Vagina (tissue), 2 donors: ENCODE data around the gene GRIFIN. TPM values are rescaled to one million over a fixed set of nuclear protein-coding genes. Genes with fewer than 3 reads are reported as not detected.
A peak's percentile ranks its signal among the peaks of the same experiment; 100 is the strongest.

Experiments
- DNase-seq, 2 donors: peaks; one replicate each; pipeline ENCODE4 v3.0.0-alpha.2; 2017; ENCODE audit errors: extremely low spot score in 2 of 2
- H3K27ac ChIP-seq: fragments of 200-600 bp; sonication (generic); one replicate; pipeline ENCODE4 v1.5.1; 2019
- H3K27me3 ChIP-seq: fragments of 200-600 bp; sonication (generic); one replicate; pipeline ENCODE4 v1.5.1; 2019
- H3K36me3 ChIP-seq, 2 donors: fragments of 200-600 bp; sonication (generic); one replicate each; pipeline ENCODE4 v1.5.1; 2017 to 2019
- H3K4me1 ChIP-seq: fragments of 200-600 bp; sonication (generic); one replicate; pipeline ENCODE4 v1.5.1; 2019
- H3K4me3 ChIP-seq, 2 donors: fragments of 200-600 bp; sonication (generic); 1 replicate in 1 of 2; 2 replicates in 1 of 2; pipeline ENCODE4 v1.5.1; 2016 to 2019
- H3K9me3 ChIP-seq: fragments of 200-600 bp; sonication (generic); one replicate; pipeline ENCODE4 v1.5.1; 2019
- POLR2A ChIP-seq, 2 donors: fragments of 450-650 bp; IDR thresholded peaks; one replicate each; pipeline ENCODE4 v1.6.1; 2017; ENCODE audit warnings: antibody characterized with exemption in 2 of 2, mild to moderate bottlenecking in 2 of 2, moderate library complexity in 2 of 2
- POLR2AphosphoS5 ChIP-seq, 2 donors: sonication (generic); formaldehyde crosslinking; IDR thresholded peaks; one replicate each; pipeline ENCODE4 v1.9.0; 2017; ENCODE audit warnings: antibody characterized with exemption in 2 of 2, mild to moderate bottlenecking in 2 of 2, low read depth in 1 of 2; ENCODE audit not compliant: insufficient read depth in 1 of 2
- intact Hi-C: fragments of 100-400 bp; cut with DNase I; formaldehyde crosslinking; loops from one replicate; pipeline ENCODE4 v1.15.1; 2023
- total RNA-seq: library from RNA; depleted of rRNA; stranded (reverse); fragments of >200 nt; gene quantifications from one replicate; pipeline ENCODE4 v1.2.3, GENCODE V29; 2016
- TF ChIP-seq, protein P1 (sequence below), 3 experiments: fragments of 450-650 bp in 2 of 3; fragments of 200-600 bp in 1 of 3; sonication (generic) in 1 of 3; IDR thresholded peaks; one replicate each; pipeline ENCODE4 v1.5.1; 2017 to 2019; ENCODE audit warnings: antibody characterized with exemption in 3 of 3, mild to moderate bottlenecking in 2 of 3, moderate library complexity in 2 of 3

The GRIFIN gene
- total RNA-seq, 1 donor from 2014 or later: not detected

DNA sequence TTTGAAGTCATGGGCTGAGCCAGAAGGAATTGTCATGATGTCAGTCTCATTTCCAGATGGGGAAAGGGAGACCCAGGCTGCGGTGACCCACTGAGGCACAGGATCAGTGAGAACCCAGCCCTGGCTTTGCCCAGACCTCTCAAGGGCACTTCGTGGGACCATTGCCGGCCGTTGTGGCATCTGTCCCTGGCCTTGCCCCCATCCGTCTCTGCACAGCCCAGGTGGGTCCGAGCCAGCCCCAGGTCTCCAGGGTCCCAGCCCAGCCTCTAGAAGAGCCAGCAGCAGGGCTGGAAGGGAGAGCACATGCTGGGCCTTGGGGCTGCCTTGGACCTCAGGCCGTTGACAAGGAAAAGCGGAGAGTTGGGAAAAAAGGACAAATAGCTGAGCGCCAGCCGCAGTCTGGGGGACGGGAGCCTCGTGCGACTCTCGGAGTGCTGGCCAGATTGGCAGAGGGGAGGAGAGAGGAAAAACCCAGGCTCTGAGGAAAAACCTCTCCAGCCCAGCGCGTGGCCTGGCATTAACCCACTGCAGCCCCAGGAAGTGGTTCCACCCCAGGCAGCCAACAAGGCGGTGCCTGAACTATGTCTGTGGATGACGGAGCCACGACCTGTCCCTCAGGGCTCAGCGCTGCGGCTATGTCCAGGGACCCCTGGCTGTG lies 30.2 kb downstream of the GRIFIN start:
- H3K27me3 ChIP-seq: no peaks in the 10 kb centered on the region
- TF ChIP-seq, protein P1, sequence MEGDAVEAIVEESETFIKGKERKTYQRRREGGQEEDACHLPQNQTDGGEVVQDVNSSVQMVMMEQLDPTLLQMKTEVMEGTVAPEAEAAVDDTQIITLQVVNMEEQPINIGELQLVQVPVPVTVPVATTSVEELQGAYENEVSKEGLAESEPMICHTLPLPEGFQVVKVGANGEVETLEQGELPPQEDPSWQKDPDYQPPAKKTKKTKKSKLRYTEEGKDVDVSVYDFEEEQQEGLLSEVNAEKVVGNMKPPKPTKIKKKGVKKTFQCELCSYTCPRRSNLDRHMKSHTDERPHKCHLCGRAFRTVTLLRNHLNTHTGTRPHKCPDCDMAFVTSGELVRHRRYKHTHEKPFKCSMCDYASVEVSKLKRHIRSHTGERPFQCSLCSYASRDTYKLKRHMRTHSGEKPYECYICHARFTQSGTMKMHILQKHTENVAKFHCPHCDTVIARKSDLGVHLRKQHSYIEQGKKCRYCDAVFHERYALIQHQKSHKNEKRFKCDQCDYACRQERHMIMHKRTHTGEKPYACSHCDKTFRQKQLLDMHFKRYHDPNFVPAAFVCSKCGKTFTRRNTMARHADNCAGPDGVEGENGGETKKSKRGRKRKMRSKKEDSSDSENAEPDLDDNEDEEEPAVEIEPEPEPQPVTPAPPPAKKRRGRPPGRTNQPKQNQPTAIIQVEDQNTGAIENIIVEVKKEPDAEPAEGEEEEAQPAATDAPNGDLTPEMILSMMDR (IDR thresholded peaks at IDR 0.05): no peak
- TF ChIP-seq POLR2AphosphoS5 (IDR thresholded peaks at IDR 0.05; ENCODE audit: insufficient read depth in 1 of 2, low read depth in 1 of 2): no peak
- no peak overlapping the region for H3K4me3 ChIP-seq
- H3K36me3 ChIP-seq: no peaks in the 10 kb centered on the region
- peaks cover 20% of the 10 kb centered on the region for H3K4me1 ChIP-seq
- DNase-seq: no peak
- H3K9me3 ChIP-seq: no peaks in the 10 kb centered on the region
- intact Hi-C loops: no loop called here
- H3K27ac ChIP-seq: peak overlapping the region; percentile 76

GRCh38 chr7:2445047-2445446 lies 31.2 kb downstream of the GRIFIN start:
- TF ChIP-seq, protein P1 (IDR thresholded peaks at IDR 0.05): no peak
- no peak for TF ChIP-seq POLR2AphosphoS5 (IDR thresholded peaks at IDR 0.05; ENCODE audit: insufficient read depth in 1 of 2, low read depth in 1 of 2)
- no peak for TF ChIP-seq POLR2A (IDR thresholded peaks at IDR 0.05)
- H3K4me1 ChIP-seq: peaks cover 20% of the 10 kb centered on the region
- no peaks in the 10 kb centered on the region for H3K27me3 ChIP-seq
- intact Hi-C loops: no loop called here
- no peak for DNase-seq
- no peaks in the 10 kb centered on the region for H3K9me3 ChIP-seq
- peak overlapping the region; percentile 76 for H3K27ac ChIP-seq
- no peaks in the 10 kb centered on the region for H3K36me3 ChIP-seq
- H3K4me3 ChIP-seq: no peak overlapping the region

DNA sequence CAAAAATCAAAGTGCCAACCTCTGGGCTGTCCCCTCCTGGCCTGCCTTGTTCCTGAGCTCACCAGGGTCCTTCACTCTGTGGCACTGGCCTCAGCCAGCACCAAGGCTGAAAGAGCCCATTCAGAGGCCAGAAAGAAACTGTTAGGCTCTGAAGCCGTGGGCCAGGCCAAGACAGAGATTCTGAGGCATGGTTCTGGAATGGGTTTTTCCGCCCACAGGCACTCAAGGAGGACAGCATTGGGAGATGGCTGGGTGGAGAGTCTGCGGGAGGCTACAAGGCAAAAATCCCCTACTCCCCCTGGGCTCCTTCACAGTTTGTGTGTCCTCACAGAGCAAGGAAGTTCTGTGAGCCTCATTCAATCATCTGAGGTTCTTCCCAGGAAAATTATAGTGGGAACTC lies 31.7 kb downstream of the GRIFIN start:
- intact Hi-C loops: no loop called here
- TF ChIP-seq, protein P1 (IDR thresholded peaks at IDR 0.05): no peak
- TF ChIP-seq POLR2A (IDR thresholded peaks at IDR 0.05): no peak
- TF ChIP-seq POLR2AphosphoS5 (IDR thresholded peaks at IDR 0.05; ENCODE audit: insufficient read depth in 1 of 2, low read depth in 1 of 2): no peak
- H3K4me3 ChIP-seq: no peak overlapping the region
- no peak for DNase-seq
- H3K36me3 ChIP-seq: no peaks in the 10 kb centered on the region
- H3K27ac ChIP-seq: peak overlapping the region; percentile 76
- H3K27me3 ChIP-seq: no peaks in the 10 kb centered on the region
- H3K9me3 ChIP-seq: no peaks in the 10 kb centered on the region
- H3K4me1 ChIP-seq: peaks cover 22% of the 10 kb centered on the region

GRCh38 chr7:2443491-2443890 lies 32.7 kb downstream of the GRIFIN start:
- TF ChIP-seq, protein P1 (IDR thresholded peaks at IDR 0.05): no peak
- TF ChIP-seq POLR2A (IDR thresholded peaks at IDR 0.05) (no peak), POLR2AphosphoS5 (IDR thresholded peaks at IDR 0.05; ENCODE audit: insufficient read depth in 1 of 2, low read depth in 1 of 2) (no peak)

DNA sequence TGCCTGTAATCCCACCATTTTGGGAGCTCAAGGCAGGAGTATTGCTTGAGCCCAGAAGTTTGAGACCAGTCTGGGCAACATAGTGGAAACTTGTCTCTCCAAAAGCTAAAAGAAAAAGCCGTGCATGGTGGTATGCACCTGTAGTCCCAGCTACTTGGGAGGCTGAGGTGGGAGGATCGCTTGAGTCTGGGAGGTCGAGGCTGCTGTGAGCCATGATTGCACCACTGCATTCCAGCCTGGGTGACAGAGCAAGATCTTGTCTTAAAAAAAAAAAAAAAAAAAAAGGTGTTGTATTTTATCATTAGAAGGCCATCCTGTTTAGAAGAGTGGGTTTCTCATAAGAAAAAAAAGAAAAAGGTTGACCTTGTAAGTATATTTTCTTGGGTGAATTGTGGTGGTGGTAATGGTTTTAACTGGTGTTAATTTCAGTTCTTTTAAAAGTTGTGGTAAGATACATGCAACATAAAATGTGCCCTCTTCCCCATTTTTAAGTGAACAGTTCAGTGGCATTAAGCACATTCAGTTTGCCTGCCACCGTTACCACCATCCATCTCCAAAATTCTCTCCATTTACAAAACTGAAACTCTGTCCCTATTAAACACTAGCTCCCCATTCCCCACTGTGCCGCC lies 34.7 kb downstream of the GRIFIN start:
- Histone ChIP-seq H3K4me3 (no peak overlapping the region), H3K9me3 (no peaks in the 10 kb centered on the region), H3K36me3 (no peaks in the 10 kb centered on the region), H3K27me3 (no peaks in the 10 kb centered on the region), H3K27ac (no peak overlapping the region), H3K4me1 (peaks cover 36% of the 10 kb centered on the region)
- intact Hi-C loops: no loop called here
- no peak for DNase-seq
- TF ChIP-seq POLR2AphosphoS5 (IDR thresholded peaks at IDR 0.05; ENCODE audit: insufficient read depth in 1 of 2, low read depth in 1 of 2) (no peak), POLR2A (IDR thresholded peaks at IDR 0.05) (no peak)
- TF ChIP-seq, protein P1 (IDR thresholded peaks at IDR 0.05): no peak

More at GRCh38 chr7:2443491-2443890, 32.7 kb downstream of the GRIFIN start:
- no peaks in the 10 kb centered on the region for H3K36me3 ChIP-seq
- intact Hi-C loops: no loop called here
- no peak overlapping the region for H3K4me3 ChIP-seq
- H3K27ac ChIP-seq: no peak overlapping the region
- no peak for DNase-seq
- H3K4me1 ChIP-seq: peaks cover 24% of the 10 kb centered on the region
- no peaks in the 10 kb centered on the region for H3K27me3 ChIP-seq
- H3K9me3 ChIP-seq: no peaks in the 10 kb centered on the region
